Activated CD8-positive, alpha-beta memory T cell treated with anti-CD3 and anti-CD28 coated beads for 1 hour (primary cell): ENCODE data around the gene ACO2.
"Not testable (repeated sequence)": the region's sequence is repeated elsewhere in the genome, so short reads cannot be mapped to it uniquely, and the experiment has no call there.

Experiments used
- DNase-seq, 2 donors: peaks; one replicate each; pipeline ENCODE4 v3.0.0-alpha.2; 2020; ENCODE audit warnings: low read depth in 1 of 2; ENCODE audit errors: extremely low read depth in 1 of 2

Gene ACO2

GRCh38 chr22:41564563-41564962 lies 95.6 kb downstream of the ACO2 start:
- no peak for DNase-seq

- DNase-seq = no peak
These were observed 96.6 kb downstream of the ACO2 start for GRCh38 chr22:41565403-41566054.

GRCh38 chr22:41567512-41567768 lies 98.5 kb downstream of the ACO2 start:
- DNase-seq = no peak

GRCh38 chr22:41568811-41569210 lies 99.9 kb downstream of the ACO2 start:
- no peak for DNase-seq

- no peak for DNase-seq
These were observed 101.3 kb downstream of the ACO2 start for GRCh38 chr22:41570221-41570620.

GRCh38 chr22:41571786-41572185 lies 102.9 kb downstream of the ACO2 start:
- DNase-seq = no peak

GRCh38 chr22:41572305-41572704 lies 103.4 kb downstream of the ACO2 start:
- not testable (repeated sequence) for DNase-seq

GRCh38 chr22:41573677-41574076 lies 104.8 kb downstream of the ACO2 start:
- no peak for DNase-seq

GRCh38 chr22:41574847-41575381 lies 106.0 kb downstream of the ACO2 start:
- no peak for DNase-seq

GRCh38 chr22:41575533-41575932 lies 106.6 kb downstream of the ACO2 start:
- no peak for DNase-seq

- peak in 1 of 2 donors; percentile 13 for DNase-seq
These were observed 108.0 kb downstream of the ACO2 start for GRCh38 chr22:41576877-41577276.

GRCh38 chr22:41578114-41578513 lies 109.2 kb downstream of the ACO2 start:
- no peak for DNase-seq
